ENCODE measurements around the gene THSD8.

- TF ChIP-seq CTCF (IDR thresholded peaks at IDR 0.05) (no peak), POLR2A (IDR thresholded peaks at IDR 0.05) (no peak)
Observed at GRCh38 chr19:12770922-12771321, 30.9 kb upstream of the THSD8 start.
